ENCODE data around the gene CCDC74A.

CCDC74A gene

DNA sequence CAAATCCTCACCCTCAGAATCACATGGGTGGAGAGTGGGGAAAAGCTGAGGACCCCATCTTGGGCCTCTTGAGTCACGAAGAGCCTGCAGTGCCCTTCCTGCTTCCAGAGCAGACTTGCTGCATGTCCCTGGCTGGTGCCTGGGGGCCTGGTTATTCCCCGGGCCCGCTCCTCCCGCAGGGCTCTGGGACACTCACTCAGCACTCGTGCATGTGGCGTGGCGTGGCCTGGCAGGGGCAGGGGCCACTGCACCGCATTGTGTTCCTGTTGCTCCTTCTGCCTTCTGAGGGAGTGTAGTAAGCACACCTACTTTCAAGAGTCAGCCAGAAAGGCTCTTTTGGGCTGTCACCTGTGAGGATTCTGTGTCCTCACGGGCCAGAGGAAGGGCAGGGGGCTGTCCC is 18.1 kb upstream of the CCDC74A start:
- no peak for TF ChIP-seq FOXP2 (optimal IDR thresholded peaks at IDR 0.05; ENCODE audit: borderline replicate concordance, extremely low read depth, extremely low read length, insufficient read depth)

DNA sequence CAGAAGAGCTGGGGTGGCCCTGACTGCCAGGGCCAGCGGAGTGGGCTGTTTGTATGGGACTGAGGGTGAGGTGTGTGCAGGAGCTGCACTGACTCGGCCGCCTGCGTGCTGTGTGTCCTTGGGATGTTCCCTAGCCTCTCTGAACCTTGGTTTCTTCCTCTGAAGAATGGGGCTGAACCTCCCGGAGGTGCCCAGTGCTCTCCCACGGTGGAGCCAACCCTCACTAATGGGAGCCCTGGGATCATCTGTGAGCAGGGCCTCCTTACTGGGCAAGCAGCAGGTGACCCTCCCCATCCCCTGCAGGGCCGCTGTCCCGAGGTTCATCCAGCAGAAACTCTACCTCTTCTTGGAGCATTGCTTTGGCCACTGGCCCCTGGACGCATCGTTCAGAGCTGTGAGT is 11.7 kb upstream of the CCDC74A start:
- TF ChIP-seq SIN3A (IDR thresholded peaks at IDR 0.05; ENCODE audit: borderline replicate concordance, insufficient read depth, low read length) (no peak), TAF1 (IDR thresholded peaks at IDR 0.05; ENCODE audit: borderline replicate concordance, insufficient read depth, low read length) (no peak), POLR2AphosphoS5 (IDR thresholded peaks at IDR 0.05; ENCODE audit: low read depth, low read length) (no peak), FOXP2 (optimal IDR thresholded peaks at IDR 0.05; ENCODE audit: borderline replicate concordance, extremely low read depth, extremely low read length, insufficient read depth) (no peak)
- TF ChIP-seq, protein P1, sequence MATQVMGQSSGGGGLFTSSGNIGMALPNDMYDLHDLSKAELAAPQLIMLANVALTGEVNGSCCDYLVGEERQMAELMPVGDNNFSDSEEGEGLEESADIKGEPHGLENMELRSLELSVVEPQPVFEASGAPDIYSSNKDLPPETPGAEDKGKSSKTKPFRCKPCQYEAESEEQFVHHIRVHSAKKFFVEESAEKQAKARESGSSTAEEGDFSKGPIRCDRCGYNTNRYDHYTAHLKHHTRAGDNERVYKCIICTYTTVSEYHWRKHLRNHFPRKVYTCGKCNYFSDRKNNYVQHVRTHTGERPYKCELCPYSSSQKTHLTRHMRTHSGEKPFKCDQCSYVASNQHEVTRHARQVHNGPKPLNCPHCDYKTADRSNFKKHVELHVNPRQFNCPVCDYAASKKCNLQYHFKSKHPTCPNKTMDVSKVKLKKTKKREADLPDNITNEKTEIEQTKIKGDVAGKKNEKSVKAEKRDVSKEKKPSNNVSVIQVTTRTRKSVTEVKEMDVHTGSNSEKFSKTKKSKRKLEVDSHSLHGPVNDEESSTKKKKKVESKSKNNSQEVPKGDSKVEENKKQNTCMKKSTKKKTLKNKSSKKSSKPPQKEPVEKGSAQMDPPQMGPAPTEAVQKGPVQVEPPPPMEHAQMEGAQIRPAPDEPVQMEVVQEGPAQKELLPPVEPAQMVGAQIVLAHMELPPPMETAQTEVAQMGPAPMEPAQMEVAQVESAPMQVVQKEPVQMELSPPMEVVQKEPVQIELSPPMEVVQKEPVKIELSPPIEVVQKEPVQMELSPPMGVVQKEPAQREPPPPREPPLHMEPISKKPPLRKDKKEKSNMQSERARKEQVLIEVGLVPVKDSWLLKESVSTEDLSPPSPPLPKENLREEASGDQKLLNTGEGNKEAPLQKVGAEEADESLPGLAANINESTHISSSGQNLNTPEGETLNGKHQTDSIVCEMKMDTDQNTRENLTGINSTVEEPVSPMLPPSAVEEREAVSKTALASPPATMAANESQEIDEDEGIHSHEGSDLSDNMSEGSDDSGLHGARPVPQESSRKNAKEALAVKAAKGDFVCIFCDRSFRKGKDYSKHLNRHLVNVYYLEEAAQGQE (IDR thresholded peaks at IDR 0.05; ENCODE audit: insufficient read depth in 1 of 2, low read depth in 2 of 2, low read length in 2 of 2) = no peak

DNA sequence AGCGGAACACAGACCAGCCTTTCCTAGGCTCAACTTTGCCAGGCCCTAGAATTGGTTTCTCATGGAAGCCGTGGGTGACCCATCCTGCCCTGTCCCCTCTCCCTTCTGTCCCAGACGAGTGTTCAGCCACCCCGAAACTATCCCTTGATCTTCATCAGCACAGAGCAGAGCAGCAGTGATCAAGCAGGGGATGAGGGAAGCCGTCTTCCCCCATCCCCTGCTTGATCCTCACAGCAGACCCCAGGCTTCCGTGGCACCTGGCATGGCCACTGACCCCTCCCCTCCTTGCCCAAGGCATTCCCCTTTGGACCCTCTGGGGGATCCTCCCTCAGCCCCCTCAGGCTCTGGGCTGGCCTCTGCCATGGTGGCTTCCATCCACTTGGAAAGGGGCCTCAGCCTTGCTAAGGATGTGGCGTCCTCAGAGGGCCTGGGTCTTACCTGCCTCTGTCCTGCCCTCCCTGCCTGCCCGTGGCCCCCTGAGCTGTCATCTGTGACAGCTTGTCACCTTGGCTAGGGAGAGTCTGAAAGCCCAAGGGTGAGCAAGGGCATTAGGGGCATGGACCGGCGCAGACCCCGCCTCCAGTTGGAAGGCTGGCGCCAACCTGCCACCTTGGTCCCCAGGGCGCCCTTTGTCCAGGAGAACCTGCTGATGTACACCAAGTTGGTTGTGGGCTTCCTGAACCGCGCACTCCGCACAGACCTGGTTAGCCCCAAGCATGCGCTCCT is 10.4 kb upstream of the CCDC74A start:
- TF ChIP-seq POLR2AphosphoS5 (IDR thresholded peaks at IDR 0.05; ENCODE audit: low read depth, low read length) (no peak), TAF1 (IDR thresholded peaks at IDR 0.05; ENCODE audit: borderline replicate concordance, insufficient read depth, low read length) (no peak), SIN3A (IDR thresholded peaks at IDR 0.05; ENCODE audit: borderline replicate concordance, insufficient read depth, low read length) (no peak), FOXP2 (optimal IDR thresholded peaks at IDR 0.05; ENCODE audit: borderline replicate concordance, extremely low read depth, extremely low read length, insufficient read depth) (no peak)
- TF ChIP-seq, protein P1 (IDR thresholded peaks at IDR 0.05; ENCODE audit: insufficient read depth in 1 of 2, low read depth in 2 of 2, low read length in 2 of 2) = no peak

DNA sequence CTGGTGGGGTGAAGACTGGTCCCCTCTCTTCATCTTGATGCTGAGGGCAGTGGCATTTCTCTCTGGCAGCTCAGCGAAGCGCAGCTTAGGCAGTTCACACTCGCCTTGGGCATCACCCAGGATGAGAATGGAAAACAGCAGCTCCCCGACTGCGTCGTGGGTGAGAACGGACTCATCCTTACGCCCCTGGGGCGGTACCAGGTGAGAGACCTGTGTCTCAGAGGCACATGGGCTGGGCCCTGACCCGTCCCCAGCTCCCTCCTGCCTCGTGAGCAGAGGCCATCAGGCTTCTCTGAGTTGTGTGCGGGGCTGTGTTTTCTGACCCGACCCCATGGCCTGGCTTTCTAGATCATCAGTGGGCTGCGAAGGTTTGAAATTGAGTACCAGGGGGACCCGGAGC is 8.2 kb upstream of the CCDC74A start:
- TF ChIP-seq, protein P1 (IDR thresholded peaks at IDR 0.05; ENCODE audit: insufficient read depth in 1 of 2, low read depth in 2 of 2, low read length in 2 of 2) = no peak
- TF ChIP-seq TAF1 (IDR thresholded peaks at IDR 0.05; ENCODE audit: borderline replicate concordance, insufficient read depth, low read length) (no peak), FOXP2 (optimal IDR thresholded peaks at IDR 0.05; ENCODE audit: borderline replicate concordance, extremely low read depth, extremely low read length, insufficient read depth) (no peak), POLR2AphosphoS5 (IDR thresholded peaks at IDR 0.05; ENCODE audit: low read depth, low read length) (no peak), SIN3A (IDR thresholded peaks at IDR 0.05; ENCODE audit: borderline replicate concordance, insufficient read depth, low read length) (no peak)

DNA sequence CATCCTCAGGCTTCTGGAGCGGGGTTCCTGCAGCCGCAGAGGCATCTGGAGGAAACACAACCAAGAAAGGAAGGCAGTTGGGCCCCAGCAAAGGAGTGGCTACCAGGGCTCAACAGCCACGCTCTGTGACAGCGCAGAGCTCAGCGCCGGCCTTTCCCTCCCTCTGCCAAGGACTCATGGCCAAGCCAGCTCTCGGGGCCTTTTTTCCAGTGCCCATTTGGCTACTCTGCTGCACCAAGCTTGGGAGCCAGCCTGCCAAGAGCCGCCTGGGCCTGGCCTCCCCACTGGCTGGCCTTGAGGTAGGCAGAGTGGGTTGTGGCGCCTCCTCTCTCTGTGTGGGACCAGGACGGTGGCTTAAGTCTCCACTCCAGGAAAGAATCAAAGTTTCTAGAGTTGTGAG is 7.2 kb upstream of the CCDC74A start:
- TF ChIP-seq TAF1 (IDR thresholded peaks at IDR 0.05; ENCODE audit: borderline replicate concordance, insufficient read depth, low read length) (no peak), POLR2AphosphoS5 (IDR thresholded peaks at IDR 0.05; ENCODE audit: low read depth, low read length) (no peak), SIN3A (IDR thresholded peaks at IDR 0.05; ENCODE audit: borderline replicate concordance, insufficient read depth, low read length) (no peak), FOXP2 (optimal IDR thresholded peaks at IDR 0.05; ENCODE audit: borderline replicate concordance, extremely low read depth, extremely low read length, insufficient read depth) (no peak)
- TF ChIP-seq, protein P1 (IDR thresholded peaks at IDR 0.05; ENCODE audit: insufficient read depth in 1 of 2, low read depth in 2 of 2, low read length in 2 of 2) = no peak
